Measurements from ENCODE around the gene ZNF274. TPM values are rescaled to one million over a fixed set of nuclear protein-coding genes. Genes with fewer than 3 reads are reported as not detected.

The ZNF274 gene
- total RNA-seq, 1 donor from 2014 or later: 27.2 TPM

- Mint-ChIP-seq H3K4me1 (ENCODE audit: unreplicated experiment) (no peaks in the 10 kb centered on the region), H3K27ac (no peak overlapping the region), H3K36me3 (peaks cover 78% of the 10 kb centered on the region), H3K4me3 (no peak overlapping the region), H3K9me3 (peaks cover 28% of the 10 kb centered on the region), H3K27me3 (no peaks in the 10 kb centered on the region)
- no peak for DNase-seq (ENCODE audit: extremely low spot score, unreplicated experiment)
- TF ChIP-seq, protein P1, sequence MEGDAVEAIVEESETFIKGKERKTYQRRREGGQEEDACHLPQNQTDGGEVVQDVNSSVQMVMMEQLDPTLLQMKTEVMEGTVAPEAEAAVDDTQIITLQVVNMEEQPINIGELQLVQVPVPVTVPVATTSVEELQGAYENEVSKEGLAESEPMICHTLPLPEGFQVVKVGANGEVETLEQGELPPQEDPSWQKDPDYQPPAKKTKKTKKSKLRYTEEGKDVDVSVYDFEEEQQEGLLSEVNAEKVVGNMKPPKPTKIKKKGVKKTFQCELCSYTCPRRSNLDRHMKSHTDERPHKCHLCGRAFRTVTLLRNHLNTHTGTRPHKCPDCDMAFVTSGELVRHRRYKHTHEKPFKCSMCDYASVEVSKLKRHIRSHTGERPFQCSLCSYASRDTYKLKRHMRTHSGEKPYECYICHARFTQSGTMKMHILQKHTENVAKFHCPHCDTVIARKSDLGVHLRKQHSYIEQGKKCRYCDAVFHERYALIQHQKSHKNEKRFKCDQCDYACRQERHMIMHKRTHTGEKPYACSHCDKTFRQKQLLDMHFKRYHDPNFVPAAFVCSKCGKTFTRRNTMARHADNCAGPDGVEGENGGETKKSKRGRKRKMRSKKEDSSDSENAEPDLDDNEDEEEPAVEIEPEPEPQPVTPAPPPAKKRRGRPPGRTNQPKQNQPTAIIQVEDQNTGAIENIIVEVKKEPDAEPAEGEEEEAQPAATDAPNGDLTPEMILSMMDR (conservative IDR thresholded peaks at IDR 0.05): no peak
Observed at GRCh38 chr19:58196901-58197616, 14.2 kb downstream of the ZNF274 start.

DNA sequence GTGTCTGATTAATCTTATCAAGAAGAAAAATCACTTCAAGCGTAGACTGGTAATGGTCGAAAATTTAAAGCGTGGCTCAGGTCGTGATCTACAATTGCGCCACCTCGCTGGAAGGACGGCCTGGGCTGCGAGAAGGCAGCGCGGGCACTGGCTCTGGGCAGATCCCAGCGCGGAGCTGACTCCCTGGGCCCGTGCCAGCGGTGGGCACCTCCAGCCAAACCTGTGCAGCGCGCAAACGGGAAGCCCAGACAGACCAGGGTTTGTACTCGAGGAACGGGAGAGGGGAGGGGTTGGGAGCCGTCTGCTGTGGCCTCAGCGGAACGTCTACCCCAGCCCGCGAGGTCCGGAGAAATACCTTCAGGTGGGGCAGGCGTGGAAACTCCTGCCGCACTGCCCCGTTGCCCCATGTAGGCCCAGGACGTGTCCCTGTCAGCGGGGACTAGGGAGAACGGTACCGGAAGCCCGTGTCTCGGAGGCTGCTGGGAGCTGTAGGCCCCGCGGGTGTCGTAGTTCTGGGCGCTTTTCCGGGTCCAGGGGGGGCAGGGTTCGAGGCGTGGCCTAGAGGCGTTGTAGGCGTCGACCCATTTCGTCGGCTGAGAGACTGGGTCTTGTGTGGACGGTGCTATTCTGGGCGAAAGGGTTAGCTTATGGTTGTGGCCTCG lies 21.1 kb downstream of the ZNF274 start:
- Mint-ChIP-seq H3K36me3 (peaks cover 80% of the 10 kb centered on the region), H3K27me3 (no peaks in the 10 kb centered on the region), H3K9me3 (peaks cover 56% of the 10 kb centered on the region), H3K27ac (no peak overlapping the region), H3K4me3 (no peak overlapping the region), H3K4me1 (ENCODE audit: unreplicated experiment) (no peaks in the 10 kb centered on the region)
- no peak for DNase-seq (ENCODE audit: extremely low spot score, unreplicated experiment)
- TF ChIP-seq, protein P1 (conservative IDR thresholded peaks at IDR 0.05): no peak

DNA sequence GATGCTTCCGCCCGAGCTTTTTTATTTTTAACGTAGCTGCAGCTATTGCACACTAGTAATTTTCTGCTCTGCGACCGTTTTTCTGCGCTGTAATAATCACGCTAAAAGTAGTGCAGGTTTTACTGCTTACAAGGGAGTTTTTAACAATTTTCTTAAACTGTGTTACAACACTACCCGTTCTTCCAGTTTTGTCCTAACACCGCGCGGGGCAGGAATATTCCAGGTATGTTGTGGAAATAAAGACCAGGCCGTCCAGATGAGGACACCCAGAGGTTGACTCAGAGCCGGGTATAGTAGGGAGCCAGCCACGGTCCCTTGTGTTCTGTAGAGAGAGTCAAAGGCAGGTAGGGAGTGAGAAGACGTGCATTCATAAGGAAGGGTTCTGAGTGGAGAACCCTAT lies 21.7 kb downstream of the ZNF274 start:
- peaks cover 61% of the 10 kb centered on the region for H3K9me3 Mint-ChIP-seq
- peak overlapping the region; percentile 37 for H3K4me3 Mint-ChIP-seq
- H3K27ac Mint-ChIP-seq: peak overlapping the region; percentile 48
- DNase-seq (ENCODE audit: extremely low spot score, unreplicated experiment): no peak
- no peaks in the 10 kb centered on the region for H3K27me3 Mint-ChIP-seq
- TF ChIP-seq, protein P1 (conservative IDR thresholded peaks at IDR 0.05): no peak
- no peaks in the 10 kb centered on the region for H3K4me1 Mint-ChIP-seq (ENCODE audit: unreplicated experiment)
- H3K36me3 Mint-ChIP-seq: peaks cover 84% of the 10 kb centered on the region

- DNase-seq (ENCODE audit: extremely low spot score, unreplicated experiment): no peak
- Mint-ChIP-seq H3K4me1 (ENCODE audit: unreplicated experiment) (no peaks in the 10 kb centered on the region), H3K4me3 (no peak overlapping the region), H3K36me3 (peaks cover 95% of the 10 kb centered on the region), H3K9me3 (peaks cover 58% of the 10 kb centered on the region), H3K27ac (no peak overlapping the region), H3K27me3 (no peaks in the 10 kb centered on the region)
- TF ChIP-seq, protein P1 (conservative IDR thresholded peaks at IDR 0.05): no peak
Observed at GRCh38 chr19:58209577-58209976, 26.7 kb downstream of the ZNF274 start.

- Mint-ChIP-seq H3K36me3 (peaks cover 69% of the 10 kb centered on the region), H3K27me3 (no peaks in the 10 kb centered on the region), H3K27ac (no peak overlapping the region), H3K4me3 (no peak overlapping the region), H3K4me1 (ENCODE audit: unreplicated experiment) (no peaks in the 10 kb centered on the region), H3K9me3 (peaks cover 37% of the 10 kb centered on the region)
- no peak for DNase-seq (ENCODE audit: extremely low spot score, unreplicated experiment)
- TF ChIP-seq, protein P1 (conservative IDR thresholded peaks at IDR 0.05): no peak
Observed at GRCh38 chr19:58212336-58213074, 29.6 kb downstream of the ZNF274 start.

Measured in type B pancreatic cell (in vitro differentiated cells).